Muscle of back (tissue), 11 donors: Measurements from ENCODE around the gene CACTIN. TPM values are rescaled to one million over a fixed set of nuclear protein-coding genes. Genes with fewer than 3 reads are reported as not detected.

Experiments
- DNase-seq, 3 donors: peaks; one replicate each; pipeline versions ENCODE4 v3.0.0 to v3.0.0-alpha.2; 2013
- polyA plus RNA-seq, 10 donors: library from polyadenylated mRNA; unstranded; fragments of 120-200 nt; gene quantifications; one replicate each; pipeline ENCODE4 v1.2.1, GENCODE V29; 2013; ENCODE audit not compliant: insufficient read length in 10 of 10

The CACTIN gene
- polyA plus RNA-seq, 10 donors, result 15.3 to 21.8 (median 17.1) TPM

DNA sequence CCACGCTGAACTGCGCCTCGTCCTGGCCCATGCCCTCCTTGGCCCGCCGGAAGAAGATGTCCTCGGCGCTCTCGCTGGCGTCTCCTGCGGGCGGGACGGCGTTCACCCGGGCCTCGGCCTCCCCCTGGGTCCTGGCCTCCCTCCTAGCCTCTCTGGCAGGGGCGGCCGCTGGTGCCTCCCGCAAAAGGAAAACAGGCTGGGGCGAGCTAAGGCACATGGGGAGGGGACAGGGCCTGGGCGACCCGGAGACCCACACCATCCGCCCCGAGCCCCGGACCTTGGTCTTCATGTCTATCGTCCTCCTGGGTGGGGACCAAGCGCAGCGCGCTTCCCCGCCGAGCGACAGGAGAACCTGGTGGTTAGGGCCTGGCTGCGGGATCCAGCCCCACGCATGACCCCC lies 14.3 kb downstream of the CACTIN start:
- no peak for DNase-seq

DNA sequence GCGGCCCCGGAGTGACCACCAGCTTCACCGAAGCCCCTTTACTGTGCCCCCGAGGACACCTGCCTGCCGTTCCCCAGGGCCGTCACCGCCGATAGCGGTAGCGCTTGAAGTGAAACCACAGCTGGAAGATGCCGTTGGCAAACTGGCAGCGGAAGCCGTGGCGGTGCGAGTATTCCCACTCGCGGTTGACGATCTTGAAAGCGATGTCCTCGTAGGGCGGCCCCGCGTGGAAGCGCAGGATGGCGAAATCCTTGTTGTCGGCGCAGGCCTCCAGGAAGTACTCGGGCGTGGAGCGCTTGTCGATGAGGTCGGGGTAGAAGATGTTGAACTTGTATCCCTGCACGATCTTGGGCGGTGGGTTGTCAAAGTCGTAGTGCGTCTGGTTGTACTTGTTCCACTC lies 14.7 kb downstream of the CACTIN start:
- DNase-seq, result no peak

DNA sequence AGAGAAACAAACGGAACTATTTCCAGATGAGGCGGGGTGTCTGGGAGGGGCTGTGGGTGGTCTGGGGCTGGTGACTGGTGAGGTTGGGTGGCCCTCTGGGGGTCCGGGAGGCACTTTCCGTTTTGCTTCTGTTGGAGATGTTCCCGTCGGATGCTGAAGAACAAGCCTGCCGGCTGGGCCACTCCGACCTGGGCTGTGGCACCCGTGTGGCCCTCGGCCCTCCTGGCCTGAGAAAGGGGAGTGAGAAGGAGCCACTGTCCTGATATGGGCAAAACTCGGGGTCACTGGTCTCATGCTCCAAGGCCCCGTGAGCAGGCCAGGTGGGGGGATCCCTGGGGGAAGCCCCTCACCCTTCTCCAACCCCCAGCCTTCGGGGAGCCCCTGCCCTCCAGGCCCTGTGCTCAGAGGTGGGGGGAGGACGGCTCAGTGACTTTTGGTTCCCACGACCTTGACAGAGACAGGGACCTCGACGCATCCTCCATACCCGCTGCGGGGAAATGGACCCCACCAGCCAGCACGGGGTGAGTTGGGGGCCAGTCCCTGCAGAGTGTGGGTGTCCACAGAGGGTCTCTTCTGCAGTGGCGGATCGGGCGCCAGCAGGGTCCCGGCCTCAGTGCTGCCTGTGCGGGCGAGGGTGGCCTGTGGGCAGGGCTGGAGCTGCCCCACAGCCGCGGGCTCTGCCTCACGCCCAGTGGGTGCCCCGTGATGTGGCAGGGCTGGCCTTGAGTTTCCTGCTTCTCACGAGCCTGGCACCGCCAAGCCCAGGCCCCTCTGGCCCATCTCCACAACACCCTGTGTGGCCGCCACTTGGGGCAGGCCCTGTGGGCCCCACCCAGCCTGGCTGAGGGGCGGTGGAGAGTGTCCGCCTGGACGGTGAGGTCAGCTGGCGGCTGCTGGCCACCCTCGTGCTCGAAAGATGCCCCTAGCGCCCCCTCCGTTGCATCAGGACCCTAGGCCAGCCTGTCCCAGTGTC lies 15.6 kb downstream of the CACTIN start:
- no peak for DNase-seq

DNA sequence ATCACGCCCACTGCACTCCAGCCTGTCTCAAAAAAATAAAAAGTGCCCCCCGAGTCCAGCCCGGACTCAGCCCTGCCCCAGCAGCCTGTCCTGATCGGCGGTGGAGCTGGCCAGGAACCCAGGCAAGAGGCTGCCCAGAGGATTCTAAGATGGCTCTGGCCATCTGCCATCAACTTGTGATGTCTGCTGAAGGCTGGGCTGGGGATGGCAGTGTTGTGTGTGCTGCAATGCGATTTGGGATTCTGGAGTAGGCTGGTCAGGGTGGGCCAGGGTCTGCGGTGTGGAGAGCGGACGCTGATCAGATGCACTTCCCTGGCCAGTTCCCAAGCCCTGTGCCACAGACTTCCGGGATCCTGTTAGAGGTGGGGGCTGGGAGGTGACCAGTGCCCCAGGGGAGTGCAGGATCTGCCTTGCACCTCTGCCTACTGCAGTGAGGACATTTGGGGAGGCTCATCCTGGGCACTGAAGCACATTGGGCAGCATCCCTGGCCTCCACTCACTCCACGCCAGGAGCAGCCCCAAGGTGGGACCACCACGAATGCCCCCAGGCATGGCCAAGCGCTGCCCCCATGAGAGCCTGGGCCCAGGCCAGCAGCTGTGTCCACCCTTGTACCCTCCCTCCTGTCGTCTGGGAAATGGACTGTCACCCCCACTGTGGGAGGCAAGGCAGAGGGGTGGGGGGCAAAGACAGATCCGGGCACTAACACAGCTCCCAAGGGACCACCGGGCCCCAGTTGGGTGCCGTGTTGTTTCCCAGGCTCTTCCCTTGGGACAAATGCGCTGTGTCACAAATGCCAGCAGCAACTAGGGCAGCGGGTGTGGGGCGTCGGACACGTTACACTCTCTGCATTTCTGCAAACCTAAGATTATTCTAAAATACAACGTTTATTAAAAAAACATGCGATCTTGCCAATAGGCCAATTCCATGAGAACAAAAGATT lies 16.5 kb downstream of the CACTIN start:
- no peak for DNase-seq

DNA sequence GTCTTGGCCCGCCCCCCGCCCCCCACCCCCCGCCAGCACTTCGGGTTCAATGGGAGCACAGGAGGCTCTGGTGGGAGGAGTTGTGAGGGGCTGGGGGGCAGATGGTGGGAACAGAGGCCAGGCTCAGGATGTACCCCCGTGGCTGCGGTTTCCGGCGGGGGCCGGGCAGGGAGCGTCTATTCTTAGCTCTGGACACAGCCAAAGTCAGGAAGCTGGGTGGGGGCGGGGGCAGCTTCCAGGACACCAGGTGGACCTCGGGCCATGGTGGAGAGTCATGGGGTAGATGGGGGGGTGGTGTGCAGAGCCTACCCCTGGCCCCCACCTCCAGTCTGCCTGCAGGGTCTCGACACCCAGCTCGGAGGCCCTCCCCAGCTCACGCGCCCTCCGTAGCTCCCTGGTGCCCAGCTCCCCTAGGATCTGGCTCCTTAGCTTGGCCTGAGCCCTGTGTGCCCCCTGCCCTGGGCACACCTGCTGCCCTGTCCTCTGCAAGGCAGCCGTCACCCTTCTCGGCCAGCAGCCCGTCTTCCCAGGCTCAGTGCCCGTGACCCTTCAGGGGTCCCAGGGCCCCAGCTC lies 17.8 kb downstream of the CACTIN start:
- no peak for DNase-seq

DNA sequence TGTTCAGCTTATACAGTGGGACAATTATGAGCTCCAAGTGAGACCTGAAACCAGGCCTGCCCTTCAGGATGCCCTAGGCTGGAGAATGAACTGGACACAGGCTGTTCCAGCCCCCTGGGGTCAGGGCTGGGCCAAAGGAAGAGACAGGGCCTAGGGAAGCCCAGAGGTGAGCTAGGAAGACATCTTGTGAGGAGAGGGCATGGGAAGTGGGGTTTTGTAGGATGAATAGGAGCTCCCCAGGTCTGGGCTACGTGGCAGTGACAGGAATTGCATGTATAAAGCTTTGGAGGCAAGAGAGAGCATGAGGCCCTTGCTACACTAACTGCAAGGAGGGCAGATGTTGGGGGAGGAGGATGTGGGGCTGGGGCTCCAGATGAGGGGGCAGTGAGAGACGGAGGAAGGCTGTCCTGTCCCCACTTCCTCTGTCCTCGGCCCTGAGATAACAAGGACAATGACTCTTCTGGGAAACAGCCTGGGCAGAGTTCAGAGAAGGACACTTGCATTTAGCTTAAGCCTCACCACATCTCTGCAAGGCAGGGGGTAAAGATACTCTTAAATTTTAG lies 18.4 kb downstream of the CACTIN start:
- DNase-seq, result no peak

DNA sequence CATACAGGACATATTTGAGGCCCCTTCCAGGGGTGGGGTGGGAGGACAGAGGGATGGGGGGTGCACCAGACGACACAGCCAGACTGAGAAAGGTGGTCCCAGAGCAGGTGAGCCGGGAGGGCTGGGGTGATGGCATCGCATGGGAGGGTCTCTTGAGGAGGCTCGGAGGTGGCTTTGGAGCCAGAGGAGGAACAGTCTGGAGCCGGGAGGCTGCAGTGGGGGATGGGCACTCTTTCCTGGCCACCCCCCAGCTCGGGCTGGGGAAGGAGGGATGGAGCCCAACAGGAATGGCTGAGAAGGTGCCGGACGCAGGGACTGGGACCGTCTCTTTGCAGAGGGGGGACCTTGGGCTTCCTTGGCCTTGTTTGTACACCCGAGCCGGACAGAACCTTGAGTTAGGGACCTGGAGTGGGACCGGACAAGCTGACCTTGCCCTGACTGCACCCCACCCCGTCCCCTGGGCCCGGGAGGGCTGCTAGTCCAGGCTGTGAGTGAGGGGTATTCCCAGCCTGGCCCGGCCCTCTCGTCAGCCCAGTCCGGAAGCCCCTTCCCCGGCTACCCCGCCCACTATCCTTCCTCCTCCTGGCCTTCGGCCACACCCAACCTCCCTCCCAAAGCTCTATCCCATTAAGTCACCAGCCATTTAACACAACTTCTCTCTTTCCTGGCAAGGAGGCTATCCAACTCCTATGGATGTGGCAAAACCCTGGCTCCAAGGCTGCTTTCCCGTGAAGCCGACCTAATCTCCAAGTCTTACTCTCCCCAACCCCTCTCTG lies 19.1 kb downstream of the CACTIN start:
- peak in 1 of 3 donors; percentile 59 for DNase-seq

DNA sequence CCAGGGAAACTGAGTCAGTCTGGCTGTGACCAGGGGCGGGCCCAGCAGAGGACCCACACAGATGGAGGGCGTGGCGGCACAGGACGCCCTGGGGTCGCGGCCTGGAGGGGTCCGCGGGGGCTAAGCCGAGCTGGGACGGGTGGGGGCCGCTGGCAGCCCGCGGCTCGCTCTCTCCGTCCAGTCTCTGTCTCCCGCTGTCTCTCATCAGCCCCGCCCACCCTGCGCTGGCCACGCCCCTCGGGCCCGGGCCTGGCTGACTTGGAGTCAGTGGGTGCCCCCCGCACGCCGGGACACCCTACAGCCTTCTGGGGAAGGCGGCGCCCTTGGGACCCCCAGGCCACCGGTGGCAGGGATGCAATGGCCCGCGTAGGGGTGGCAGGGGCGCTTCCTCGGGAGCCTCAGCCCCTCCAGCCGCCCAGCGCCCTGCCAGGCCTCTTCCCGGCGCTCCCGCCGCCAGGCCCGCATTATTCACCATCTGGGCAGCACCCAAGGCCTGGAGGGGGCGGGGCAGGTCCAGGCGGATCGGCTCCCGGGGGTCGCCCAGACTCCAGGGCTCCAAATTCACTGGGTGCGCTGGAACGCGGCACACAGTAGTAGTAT lies 19.8 kb downstream of the CACTIN start, which contains the start of gene TBXA2R:
TBXA2R (minus strand) TSS at position 186 of the 600 bp plus-strand sequence. CDS start 6,241 bp downstream, outside the sequence.
- DNase-seq, result peak in 1 of 3 donors; percentile 71

DNA sequence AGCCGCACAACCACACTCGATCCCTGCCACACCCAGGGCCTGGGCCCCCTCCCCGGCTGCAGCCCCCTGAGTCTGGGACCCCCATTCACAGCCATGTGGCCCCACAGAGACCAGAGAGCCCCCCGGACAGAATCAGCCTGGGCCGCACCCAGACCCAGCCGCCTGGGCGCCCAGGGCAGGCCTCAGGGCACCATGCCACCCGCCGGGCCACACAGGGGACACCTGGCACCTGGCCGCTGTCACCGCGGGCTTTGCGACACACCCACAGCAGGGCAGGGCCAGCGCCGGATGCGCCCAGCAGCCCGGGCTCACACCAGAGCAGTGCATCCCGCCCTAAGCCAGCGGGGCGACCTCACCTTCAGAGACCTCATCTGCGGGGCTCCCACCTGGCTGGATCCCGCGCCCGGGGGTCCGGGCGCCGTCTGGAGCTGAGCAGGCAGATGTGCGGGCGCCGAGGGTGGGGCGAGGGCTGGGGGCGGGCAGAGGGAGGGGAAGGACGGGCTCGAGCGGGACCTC lies 20.4 kb downstream of the CACTIN start:
- DNase-seq, result no peak

DNA sequence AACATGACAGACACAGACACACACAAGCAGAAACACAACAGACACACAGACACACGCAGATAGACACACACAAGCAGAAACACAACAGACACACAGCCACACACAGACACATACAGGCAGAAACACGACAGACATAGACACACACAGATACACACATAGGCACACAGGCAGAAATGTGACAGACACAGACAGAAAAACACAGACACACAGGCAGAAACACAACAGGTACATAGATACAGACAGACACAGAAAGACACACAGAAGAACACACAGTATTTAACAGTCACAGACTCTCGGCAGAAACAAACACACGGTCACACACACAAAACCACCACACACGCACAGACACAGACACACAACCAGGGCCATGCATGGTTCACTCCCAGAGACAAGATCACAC lies 20.8 kb downstream of the CACTIN start:
- no peak for DNase-seq

DNA sequence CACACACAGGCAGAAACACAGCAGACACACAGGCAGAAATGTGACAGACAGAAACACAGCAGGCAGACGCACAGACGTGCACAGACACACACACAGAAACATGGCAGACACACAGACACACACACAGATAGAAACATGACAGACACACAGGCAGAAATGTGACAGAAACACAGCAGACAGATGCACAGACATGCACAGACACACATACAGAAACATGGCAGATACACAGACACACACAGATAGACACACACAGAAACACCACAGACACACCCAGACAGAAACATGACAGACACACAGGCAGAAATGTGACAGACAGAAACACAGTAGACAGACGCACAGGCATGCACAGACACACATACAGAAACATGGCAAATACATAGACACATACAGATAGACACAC lies 21.2 kb downstream of the CACTIN start:
- DNase-seq, result no peak

DNA sequence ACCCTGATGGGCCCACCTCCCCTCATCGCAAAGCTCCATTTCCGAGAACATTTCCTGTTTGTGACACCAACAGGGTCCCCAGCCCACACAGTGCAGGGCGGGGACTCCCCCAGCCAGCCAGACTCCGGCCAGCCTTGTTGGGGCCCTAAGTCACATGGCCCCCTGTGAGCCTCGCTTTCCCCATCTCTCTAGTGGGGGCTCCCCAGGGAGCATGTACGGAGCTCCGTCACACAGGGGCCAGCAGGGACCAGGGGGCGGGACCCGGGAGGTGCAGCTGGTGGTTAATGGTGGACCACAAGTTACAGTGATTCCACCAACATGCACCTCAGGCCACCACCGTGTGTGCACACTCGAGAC lies 21.6 kb downstream of the CACTIN start:
- DNase-seq, result no peak

DNA sequence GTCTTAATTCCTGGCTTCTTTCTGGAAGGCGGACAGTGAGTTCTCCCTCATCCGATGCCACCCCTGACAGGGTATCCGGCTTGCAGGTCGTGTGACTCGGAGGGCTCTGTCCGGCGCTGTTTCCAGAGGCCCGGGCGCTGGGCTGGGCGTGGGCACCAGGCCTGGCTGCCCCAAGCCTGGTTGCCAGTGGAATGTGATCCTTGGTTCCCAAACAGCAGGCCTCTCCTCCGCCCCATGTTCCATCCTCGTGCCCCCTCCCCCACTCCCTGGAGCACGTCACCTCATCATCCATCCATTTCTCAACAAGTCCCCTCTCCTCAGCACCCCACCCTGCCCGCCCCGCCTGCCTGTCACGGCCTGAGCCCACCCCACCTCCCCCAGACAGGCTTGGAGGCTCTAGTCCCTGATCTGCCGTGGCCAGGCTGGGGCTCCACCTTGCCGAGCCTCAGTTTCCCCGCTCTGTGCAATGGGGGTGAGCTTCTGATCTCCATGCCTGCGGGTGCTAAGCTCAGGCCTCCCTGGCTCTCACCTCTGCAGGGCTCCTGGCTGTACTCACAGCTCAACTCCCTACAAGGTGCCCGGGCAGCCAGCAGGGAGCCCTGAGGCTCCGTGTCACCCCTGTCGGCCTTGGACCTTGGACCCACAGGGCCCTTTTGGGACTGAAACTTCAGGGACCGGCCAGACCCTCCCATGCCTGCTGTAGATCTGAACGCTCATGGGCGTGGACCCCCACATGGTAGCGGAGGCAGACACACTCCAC lies 22.2 kb downstream of the CACTIN start:
- no peak for DNase-seq

DNA sequence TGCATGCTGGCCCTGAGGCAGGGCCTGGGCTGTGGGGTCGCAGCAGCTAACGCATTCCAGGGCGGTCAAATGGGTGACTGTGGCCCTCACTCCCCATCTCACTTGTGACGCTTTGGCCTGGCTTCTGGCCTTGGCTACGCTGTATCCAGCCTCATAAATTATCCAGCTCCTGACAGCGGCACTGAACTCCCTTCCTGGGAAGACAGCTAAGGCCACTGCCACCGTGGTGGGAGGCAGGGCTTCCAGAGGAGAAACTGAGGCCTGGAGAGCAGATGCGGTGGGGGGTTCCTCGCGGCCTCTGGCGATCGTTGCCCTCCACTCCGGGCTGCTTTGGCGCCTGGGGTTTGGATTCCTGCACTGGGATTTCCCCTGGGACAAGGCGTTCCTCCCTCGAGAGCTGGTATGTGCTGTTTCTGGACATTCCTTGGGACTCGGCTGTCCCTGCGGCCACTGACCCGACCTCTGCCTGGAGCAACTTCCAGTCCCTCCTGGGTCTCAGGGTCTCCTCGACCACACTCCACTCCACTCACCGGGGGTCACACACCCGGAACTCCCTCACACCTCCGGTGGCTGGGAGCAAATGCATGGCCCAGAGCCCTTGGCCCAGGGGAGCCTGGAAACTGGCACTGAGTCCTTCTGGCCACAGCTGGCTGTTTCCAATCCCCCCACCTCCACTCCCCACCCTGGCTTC lies 23.3 kb downstream of the CACTIN start:
- DNase-seq, result no peak

DNA sequence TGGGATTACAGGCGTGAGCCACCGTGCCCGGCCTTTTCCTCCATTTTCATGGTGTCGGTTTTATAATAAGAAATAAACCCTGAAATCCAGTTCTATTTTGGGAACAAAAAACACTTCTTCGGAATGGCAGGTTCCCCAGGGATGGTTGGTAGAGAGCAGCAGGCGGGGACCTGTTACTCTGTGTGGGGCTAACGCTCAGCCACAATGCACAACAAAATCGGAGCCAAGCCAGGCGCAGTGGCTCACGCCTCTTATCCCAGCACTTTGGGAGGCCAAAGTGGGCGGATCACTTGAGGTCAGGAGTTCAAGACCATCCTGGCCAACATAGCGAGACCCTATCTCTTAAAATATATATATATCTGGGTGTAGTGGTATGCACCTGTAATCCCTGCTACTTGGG lies 25.6 kb downstream of the CACTIN start:
- no peak for DNase-seq

DNA sequence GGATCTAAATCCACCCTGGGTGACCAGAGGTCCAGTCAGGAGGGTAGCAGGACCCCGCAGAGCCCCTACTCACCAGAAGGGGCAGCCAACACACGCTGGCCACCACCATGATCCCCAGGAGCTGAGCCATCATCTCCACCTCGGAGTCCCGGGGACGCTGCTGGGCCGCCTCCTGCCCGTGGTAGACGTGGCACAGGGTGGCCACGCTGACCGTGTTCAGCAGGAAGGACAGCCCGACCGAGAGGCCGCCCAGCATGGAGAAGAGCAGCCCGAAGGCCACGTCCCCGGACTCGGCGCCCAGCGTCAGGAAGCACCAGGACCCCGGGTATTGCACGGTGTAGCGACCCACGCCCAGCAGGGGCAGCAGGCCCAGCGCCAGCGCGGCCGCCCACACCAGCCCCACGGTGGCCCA lies 26.8 kb downstream of the CACTIN start:
- DNase-seq, result no peak

DNA sequence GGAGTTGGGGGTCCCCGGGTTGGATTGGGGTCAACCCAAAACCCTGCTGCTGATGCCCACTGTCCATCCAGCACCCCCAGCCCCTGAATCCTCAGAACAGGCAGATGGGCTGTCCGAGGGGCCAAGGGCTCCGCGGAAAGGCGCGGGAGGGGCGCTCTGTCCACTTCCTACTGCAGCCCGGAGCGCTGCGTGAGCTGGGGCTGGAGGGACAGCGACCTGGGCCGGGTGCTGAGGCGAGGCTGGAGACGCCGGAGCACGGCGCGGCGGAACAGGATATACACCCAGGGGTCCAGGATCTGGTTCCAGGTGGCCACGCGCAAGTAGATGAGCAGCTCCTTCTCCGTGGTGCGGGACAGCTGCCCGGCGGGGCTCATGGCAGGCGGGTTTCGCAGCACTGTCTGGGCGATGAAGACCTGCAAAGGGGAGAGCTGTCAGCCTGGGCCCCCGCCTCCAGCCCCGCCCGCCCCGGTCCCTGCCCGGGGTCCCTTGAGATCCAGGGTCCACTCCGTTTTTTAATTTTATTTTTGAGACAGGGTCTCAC lies 31.0 kb downstream of the CACTIN start:
- peak in 1 of 3 donors; percentile 0 for DNase-seq

DNA sequence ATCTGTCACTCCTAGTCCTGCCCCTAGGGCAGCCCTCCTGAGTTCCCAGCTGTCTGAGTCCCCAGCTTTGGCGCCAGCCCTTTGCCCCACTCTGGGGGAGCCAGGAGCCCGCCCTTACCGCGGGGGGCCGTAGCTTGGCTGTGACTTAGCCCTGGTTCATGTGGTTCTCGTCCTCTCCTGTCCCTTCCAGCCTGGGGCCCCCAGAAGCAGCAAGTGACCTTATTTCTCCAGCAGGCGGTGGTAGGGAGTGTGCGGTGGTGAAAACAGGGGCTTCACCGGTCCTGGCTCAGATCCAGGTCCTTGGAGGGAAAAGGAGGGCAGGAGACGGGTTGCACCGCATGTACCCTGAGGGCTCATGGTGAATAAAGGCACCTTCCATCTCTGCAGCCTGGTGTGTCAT lies 33.4 kb downstream of the CACTIN start:
- peak in 1 of 3 donors; percentile 0 for DNase-seq
